NCI-H1092 (cell line): ENCODE results near the gene HNRNPAB.
"Not testable (repeated sequence)": the region's sequence is repeated elsewhere in the genome, so short reads cannot be mapped to it uniquely, and the experiment has no call there.

Experiments used
- DNase-seq: peaks from one replicate; lab custom pipeline; 2025; lab: John Stamatoyannopoulos, UW

HNRNPAB gene

DNA sequence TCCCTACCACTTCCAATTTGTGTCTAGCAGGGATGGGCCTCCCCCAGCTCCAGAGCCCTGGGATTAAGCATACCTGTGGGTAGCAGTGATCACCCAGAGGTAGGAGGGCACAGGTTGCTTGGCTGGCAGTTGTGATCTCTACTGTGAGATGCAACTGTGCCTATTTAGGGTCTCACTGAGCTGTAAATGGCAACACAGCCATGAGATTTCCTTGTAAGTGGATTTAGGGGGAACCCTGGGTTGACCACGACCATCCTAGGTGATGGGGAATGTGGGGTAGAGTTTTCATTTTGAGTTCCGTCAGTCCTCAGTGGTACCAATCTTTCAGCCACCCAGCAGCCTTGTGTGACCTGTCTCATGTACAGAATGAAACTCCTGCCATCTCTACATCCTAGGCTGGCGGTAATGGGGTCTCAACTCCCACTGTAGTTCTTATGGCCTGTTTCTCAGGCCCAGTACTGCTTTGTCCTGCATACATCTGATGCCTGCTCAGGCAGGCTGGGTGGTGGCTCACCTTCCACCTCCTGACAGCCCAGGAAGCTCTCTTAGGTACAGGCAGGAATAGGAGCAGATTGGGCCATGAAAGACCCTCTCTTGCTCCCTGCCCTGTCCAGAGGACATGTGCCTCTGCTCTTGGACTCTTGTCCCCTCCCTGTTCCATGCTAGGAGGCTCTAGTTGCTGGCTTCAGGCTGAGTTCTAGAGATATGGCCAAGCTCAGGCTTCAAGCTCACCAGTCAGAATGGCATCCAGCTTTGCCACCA is 8.1 kb downstream of the HNRNPAB start:
- DNase-seq = no peak

DNA sequence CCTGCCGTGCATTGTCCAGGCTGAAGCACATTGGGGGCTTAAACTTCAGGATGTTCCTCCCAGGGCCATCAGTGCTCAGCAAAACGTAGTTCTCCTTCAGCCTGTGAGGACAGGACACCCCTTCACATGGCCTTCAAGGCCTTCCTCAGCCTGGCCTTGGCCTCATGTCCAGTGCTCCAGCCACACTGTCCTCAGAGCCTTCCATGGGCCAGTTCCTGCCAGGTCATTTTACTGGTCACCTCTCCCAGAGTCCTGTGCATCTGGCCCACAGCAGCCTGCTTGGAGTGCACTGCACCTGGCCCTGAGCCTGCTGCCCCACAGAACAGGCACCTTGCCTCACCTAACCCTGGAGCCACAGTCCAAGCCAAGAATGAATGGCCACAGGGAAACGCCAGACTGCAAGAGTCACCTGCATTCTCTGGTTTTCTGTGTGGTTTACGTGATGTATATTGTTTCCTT is 8.7 kb downstream of the HNRNPAB start:
- no peak for DNase-seq

DNA sequence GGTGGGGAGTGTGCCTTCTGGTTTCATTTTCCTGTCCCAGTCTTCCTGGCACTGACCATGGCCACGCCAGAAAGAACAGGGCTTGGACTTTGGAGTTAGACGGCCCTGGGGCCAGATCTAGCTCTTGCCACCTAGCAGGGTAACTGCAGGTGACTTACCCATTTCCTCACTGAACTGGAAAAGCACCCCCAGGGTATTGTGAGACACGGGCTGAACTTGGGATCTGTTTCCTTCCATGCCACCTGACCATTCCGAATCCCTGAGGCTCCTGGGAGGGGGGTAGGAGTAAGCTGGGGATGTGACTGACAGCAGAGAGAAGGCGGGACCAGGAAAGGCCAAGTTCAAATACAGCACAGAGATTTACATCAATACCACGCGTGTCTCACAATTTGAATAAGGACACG is 9.4 kb downstream of the HNRNPAB start:
- no peak for DNase-seq

DNA sequence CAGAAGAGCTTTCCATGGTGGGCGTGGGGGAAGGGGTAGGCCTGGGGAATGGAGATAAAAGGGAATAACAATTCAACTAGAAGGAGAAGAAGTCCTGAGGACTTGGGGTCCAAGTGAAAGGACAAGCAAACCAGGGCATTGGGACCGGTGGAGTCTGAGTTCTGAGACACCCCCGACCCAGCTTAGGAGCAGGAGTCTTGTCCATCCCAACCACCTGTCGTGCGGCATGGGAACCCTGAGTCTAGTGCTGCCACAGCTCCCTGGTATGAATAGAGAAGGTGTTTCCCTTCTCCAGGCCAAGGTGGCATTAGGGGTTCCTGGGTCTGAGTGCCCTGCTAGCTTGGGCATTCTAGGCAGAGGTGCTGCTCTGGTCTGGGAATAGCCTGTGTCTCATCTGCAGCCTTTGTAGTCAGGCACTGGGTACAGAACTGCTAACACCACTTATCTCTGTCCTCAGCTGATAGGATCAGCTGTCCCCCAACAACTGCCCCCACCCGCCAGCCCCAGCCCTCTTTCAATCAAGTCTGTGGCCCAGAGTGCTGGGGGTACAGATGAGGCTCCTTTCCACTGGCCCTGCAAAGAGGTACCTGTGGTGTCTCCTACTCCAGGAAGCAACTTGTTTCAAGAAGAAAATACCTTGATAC is 9.9 kb downstream of the HNRNPAB start:
- DNase-seq = no peak

DNA sequence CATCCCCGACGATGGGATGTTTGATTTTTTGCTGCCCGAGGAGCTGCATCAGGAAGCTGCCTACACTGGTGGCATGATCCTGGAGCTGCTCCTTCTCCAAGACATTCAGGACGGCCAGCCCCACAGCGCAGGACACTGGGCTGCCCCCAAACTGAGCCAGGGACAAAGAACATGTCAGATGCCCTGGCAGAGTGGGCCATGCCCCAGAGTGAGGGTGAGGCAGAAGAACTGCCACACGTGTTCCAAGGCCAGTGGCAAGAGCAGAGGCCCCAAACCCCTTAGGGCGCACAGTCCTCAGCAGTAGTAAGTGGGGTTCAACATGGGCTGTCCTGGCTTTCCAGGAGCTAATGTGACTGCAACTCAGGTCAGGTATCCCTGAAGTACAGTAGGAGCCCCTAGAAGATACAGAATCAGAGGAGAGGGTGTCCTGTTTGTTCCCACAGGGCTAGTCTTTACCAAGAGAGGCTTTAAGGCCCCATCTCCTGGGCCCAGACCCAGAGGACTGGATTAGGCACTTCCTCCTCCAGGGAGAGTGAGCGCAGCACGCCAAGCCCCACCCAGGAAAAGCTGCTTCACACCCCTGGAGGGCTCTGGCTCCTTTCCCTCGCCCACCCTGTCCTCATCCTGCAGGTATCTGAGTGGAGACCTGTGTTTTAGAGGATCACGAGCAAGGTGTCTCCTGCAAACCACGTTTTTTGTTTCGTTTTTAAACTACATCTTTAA is 11.1 kb downstream of the HNRNPAB start:
- no peak for DNase-seq

DNA sequence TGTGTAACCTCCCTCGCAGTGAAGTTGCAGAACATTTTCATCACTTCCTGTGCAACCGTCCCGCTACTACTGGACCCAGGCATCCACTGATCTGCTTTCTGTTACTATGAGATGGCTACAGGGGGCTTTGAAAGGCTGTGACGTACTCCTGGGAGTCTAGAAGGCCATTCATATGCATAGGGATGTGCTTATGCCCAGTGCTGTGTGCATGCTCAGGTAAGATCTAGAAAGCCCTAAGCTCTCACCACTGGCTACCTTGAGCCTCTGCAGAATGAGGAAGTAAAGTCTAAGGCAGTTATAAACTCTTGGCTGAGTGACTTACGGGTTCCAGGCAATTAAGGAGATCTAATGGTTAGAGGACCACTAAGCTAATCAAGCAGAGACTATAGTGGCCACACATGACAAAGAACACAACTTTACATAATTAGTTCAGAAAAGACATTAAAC is 11.8 kb downstream of the HNRNPAB start:
- no peak for DNase-seq

DNA sequence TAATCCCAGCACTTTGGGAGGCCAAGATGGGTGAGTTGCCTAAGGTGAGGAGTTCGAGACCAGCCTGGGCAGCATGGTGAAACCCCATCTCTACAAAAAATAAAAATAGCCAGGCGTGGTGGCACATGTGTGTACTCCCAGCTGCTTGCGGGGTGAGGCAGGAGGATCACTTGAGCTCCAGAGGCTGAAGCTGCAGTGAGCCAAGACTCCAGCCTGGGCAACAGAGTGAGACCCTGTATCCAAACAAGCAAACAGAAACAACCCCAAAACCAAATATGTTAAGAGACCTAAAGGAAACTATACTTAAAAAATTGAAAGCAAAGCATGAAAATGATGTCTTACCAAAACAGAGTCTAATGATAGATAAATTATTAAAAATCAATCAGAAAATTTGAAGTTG is 12.4 kb downstream of the HNRNPAB start:
- no peak for DNase-seq

DNA sequence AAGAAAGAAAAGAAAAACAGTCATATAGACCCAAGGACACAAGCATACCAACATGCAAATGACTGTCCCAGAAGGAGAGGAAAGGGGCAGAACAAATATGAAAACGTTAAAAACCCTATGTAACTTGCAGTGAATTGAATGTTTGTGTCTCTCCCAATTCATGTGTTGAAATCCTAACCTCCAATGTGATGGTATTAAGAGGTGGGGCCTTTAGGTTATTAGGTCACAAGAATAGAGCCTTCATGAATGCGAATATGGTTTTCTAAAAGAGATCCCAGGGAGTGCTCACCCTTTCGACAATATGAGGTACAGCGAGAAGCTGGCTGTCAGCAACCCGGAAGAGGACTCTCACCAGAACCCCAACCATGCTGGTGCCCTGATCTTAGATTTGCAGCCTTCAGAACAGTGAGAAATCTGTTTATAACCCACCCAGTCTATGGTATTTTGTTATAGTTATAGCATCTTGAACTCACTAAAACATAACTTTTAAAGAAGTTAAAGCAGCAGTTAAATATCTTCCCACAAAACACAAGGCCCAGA is 14.0 kb downstream of the HNRNPAB start:
- DNase-seq = no peak

DNA sequence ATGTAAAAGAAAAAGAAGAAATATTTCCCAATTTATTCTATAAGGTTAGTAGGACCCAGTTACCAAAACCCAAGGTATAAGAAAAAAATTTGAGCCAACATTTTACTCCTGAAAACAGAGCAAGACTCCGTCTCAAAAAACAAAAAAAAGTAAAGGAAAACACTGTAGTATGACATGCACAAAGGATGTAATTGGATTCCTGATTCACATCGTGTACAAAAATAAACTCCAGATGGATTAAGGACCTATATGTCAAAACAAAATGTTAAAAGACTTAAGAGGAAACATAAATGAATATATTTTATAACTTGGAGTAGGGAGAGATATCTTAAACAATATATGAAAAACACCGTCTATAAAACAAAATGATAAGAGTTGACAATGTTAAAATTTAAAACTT is 14.5 kb downstream of the HNRNPAB start:
- DNase-seq = no peak

DNA sequence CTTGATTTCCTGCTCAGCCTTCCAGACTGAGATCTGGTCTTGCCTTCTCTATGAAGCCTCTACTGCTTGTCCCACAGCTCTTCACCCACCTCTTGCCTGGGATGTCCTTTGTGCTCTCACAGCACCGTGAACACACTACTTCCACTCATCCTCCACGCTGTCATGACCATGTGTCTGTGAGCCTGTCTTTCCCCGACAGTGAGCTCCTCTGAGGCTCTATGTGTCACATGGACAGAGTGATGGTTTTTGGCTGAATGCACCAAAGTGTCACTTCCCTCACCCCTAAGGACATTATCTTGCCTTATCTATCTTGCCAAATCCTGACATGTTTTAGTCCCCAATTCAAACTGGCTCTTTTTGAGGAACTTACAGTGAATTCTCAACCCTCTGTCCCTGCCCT is 16.9 kb downstream of the HNRNPAB start:
- no peak for DNase-seq

DNA sequence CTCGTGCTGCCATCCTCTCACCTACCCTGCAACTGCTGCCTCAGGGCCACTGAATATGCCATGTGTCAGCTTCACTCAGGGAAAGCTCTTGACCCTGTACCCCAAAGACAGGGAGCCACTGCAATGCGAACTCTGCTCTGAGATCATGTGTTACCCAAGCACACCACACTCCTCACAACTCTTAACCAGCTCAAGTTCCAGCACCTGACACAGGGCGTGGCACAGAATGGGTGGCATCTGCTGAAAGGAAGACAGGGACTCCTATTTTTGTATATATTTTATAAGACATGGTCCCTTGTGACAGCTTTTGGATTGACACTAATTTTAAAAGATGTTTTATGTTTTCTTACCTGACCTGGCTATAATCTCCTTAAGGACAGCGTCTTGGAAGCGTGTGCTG is 17.5 kb downstream of the HNRNPAB start:
- DNase-seq = no peak

DNA sequence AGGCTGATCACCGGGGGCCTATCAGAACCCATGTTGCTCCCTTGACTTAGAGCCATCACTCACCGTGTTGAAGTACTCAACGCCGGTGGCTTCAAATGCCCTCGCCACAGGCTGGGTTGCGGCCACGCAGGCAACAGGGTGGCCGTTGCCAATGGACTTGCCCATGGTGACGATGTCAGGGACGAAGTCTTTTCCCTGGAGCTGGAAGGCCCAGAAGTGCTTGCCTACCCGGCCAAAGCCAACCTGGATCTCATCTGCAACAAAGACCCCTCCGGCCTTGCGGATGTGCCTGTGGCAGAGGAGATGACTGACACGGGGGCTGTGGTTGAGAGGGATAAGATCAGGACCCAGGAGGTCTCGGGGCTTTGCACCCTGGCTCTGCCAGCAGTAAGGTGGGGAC is 18.0 kb downstream of the HNRNPAB start:
- no peak for DNase-seq

DNA sequence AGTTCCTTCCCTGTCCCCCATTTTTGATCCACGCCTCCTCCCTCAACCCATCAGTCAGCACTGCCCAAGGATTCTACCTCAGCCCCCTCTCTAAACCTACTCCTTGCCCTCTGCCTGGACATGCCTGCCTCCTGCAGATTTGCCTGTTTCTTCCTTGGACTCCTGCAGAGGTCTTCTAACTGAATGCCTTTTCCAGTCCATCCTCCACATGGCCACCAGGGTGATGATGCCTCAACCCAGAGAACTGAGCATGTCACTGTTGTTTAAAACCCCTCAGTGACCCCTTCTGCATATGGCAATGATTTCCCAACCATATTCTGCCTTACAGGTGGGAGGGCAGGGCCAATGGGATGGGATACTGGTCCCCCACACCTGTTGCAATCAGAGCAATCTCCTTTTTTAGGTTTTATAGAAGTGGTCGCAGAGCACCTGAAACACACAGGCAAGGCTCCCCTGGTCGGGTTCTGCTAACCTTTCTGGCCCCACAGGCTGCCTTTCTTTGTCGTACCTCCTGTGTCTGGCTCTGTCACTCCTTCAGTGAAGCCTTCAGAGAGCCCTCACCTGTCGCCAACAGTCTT is 19.0 kb downstream of the HNRNPAB start:
- DNase-seq = no peak

DNA sequence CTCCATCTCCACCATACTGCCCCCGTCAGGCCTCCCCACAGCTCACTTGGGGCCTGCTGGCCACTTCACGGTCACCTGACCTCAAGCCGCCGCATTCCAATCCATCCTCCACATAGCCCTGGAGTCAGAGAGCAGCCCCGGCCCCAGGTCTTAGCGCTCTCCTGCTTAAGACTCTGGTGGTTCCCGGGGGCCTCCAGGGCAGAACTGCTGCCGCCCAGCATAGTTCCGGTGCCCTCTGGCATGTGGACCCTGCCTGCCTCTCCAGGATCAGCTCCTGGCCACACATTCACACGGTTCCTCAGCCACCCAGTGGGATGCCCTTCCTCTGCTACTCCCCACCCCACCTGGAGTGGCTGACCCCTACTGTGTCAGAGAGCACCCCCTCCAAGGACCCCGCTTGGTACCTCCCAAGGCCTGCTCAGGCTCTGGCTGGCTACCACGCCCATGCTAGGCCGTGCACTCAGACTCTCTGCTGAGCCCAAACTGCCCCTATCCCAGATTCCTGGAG is 19.5 kb downstream of the HNRNPAB start:
- no peak for DNase-seq

DNA sequence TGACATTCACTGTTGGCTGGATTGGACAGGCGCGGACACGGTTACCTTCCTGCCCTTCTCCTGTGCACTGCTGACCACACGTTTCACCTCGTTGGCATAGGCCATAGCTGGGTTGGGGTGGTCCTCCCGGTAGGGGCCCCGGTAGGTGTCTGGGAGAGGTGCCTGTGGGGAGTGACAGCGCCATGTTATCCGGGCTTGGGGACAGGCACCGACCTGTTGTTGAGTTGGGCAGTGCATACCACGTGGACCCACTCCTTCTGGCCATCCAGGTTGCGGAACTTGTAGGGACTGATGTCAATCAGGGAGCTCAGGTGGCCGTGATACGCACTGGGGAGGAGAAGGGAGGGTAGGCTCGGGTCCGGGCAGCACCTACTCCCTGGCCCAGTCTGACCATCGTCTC is 20.1 kb downstream of the HNRNPAB start:
- DNase-seq = no peak

DNA sequence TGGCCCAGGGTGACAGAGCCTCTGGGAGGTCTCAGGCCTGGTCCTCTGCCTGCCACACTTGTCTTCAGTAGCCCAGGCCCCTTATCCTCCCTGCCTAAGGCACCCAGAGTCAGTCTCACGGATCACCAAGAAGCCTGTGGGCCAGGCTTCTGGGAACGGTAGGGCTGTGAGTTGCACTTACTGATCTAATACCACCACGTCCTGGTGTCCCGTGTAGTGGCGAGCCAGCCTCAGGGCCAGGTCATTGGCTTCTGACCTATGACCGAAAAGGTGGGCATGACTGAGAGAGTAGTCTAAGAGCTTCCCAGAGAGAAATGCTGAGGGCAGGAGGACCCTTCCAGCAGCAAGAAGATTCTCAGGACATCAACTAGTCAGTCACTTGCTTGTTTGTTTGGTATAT is 20.8 kb downstream of the HNRNPAB start:
- no peak for DNase-seq

DNA sequence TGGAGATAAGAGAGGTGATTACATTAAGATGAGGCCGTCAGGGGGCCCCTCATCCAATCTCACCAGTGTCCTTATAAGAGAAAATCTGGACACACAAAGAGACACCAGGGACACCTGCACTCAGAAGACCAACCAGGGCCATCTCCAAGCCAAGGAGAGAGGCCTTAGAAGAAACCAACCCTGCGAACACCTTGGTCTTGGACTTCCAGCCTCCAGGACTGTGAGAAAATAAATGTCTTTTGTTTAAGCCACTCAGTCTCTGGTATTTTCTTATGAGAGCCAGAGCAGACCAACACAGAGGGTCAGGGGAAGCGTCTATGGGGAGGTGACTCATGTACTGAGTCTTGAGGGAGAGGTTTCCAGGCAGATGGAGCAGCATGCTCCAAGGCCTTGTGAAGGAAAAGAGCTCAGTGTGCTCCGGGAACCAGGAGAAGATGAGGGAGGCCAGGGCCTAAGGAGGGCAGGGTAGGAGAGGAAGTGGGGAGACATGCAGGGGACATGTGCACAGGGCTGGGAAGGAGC is 22.9 kb downstream of the HNRNPAB start:
- no peak for DNase-seq

DNA sequence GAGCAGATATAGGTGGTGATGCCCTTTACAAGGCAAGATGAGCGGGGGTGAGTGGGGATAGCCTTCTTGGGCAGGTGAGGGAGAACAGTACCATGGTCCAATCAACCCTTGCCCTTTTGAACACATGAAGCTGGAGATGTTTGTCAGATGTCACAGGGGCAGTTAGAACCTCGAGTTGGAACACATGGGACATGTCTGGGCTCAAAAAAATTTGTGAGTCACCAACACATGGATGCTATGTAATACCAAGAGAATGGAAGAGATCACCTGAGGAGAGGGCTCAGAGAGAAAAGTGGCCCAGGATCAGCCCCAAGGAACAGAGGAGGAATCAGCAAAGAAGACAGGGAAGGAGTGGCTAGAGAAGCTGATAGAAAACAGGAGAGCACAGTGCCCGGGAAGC is 23.6 kb downstream of the HNRNPAB start:
- no peak for DNase-seq

DNA sequence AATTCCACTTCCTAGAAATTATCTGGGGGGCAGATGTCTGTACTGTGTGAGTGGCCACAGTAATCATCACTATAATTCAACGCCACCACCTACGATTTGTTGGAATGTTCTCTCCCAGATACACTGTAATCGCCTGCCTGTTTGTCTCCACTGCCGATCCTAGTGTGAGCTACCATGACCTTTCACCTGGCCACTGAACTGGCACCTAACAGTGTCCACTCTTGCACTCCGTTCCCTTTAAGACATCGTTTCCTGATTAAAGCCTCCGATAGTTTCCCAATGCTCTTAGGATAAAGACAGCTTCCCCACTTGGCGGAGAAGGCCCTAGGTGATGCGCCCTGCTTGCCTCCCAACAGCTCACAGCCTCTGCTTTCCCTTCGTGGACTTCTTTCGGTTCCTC is 24.3 kb downstream of the HNRNPAB start:
- DNase-seq = no peak

DNA sequence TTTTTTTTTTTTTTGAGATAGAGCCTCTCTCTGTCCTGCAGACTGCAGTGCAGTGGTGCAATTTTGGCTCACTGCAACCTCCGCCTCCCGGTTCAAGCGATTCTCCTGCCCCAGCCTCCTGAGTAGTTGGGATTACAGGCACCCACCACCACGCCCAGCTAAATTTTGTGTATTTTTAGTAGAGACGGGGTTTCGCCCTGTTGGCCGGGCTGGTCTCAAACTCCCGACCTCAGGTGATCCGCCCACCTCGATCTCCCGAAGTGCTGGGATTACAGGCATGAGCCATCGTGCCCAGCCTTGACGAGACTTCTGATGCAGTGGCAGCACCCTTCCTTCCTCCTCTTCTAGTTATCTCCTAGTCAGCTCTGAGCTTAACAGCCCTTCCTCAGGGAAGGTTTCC is 24.8 kb downstream of the HNRNPAB start:
- DNase-seq = not testable (repeated sequence)

DNA sequence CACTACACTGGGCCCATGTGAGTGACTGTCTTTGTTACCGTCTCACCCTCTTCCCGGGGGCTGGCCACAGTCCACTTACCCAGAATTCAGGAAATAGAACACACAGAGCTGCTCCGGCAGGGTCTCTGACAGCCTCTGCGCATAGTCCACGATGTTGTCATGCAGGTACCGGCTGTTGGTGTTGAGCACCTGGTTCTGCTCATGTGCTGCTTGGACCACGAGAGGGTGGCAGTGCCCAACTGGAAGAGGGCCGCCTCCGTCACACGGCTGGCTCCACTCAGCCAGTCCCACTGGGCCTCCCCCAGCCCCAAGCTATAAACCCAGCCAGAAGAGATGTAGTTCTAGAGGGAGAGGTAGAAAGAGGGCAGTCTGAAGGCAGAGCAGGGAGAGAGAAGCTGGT is 25.5 kb downstream of the HNRNPAB start:
- DNase-seq = no peak
